GM12878 (cell line): Measurements from ENCODE around the gene TAF4. TPM values are rescaled to one million over a fixed set of nuclear protein-coding genes. Genes with fewer than 3 reads are reported as not detected.

Experiments
- ATAC-seq: fragments of 200-7000 bp; cut with Tn5 transposase; 3 replicates; pipeline ENCODE4 v1.9.1; 2020; ENCODE audit warnings: mild to moderate bottlenecking, moderate library complexity
- BruUV-seq: library from RNA; stranded (reverse); fragments of 400-500 nt; replicated peaks from 2 replicates; lab custom pipeline; 2021; lab: Mats Ljungman, UMichigan
- CTCF ChIA-PET: fragments of 300-600 bp; sonication (Branson Sonifier 250); formaldehyde crosslinking; extraction: SDS; loops from one replicate; lab custom pipeline; 2021; ENCODE audit warnings: inconsistent platforms; lab: Yijun Ruan, JAX
- POLR2A ChIA-PET: fragments of 350-600 bp; formaldehyde crosslinking; extraction: SDS; loops from one replicate; lab custom pipeline; 2021; ENCODE audit warnings: inconsistent platforms; lab: Charles Lee
- RAD21 ChIA-PET: fragments of 300-600 bp; sonication (Branson Sonifier 250); formaldehyde crosslinking; loops from one replicate; lab custom pipeline; 2023; ENCODE audit warnings: antibody characterized with exemption; ENCODE audit not compliant: unreplicated experiment; lab: Charles Lee
- SMC1A ChIA-PET: fragments of 300-600 bp; sonication (Branson Sonifier 250); formaldehyde crosslinking; loops from one replicate; lab custom pipeline; 2023; ENCODE audit not compliant: unreplicated experiment, uncharacterized antibody; lab: Charles Lee
- DNase-seq: peaks from one replicate; pipeline ENCODE4 v3.0.0-alpha.2; 2011; ENCODE audit warnings: low read depth, low spot score
- FAIRE-seq: peaks from 3 replicates; lab custom pipeline; 2011; peaks lifted over from hg19 to GRCh38; lab: Jason Lieb, UNC
- H2AFZ ChIP-seq: 2 replicates; pipeline ENCODE4 v1.6.0; 2011; ENCODE audit warnings: low read depth, low read length, control low read depth; ENCODE audit not compliant: control insufficient read depth
- H3K27ac ChIP-seq: 2 replicates; pipeline ENCODE4 v1.5.1; 2011; ENCODE audit warnings: control low read depth; ENCODE audit not compliant: control insufficient read depth, insufficient read depth
- H3K27me3 ChIP-seq, 2 experiments: replicated peaks in 1 of 2; 2 replicates each; pipeline versions ENCODE4 v1.6.0 to v1.6.1; 2011; ENCODE audit warnings: low read length in 1 of 2; ENCODE audit not compliant: control insufficient read depth in 2 of 2, insufficient read depth in 2 of 2
- H3K36me3 ChIP-seq, 2 experiments: 2 replicates each; pipeline ENCODE4 v1.5.1; 2011; ENCODE audit warnings: low read length in 1 of 2; ENCODE audit not compliant: control insufficient read depth in 2 of 2, insufficient read depth in 2 of 2
- H3K4me1 ChIP-seq: 2 replicates; pipeline ENCODE4 v1.6.1; 2011; ENCODE audit warnings: mild to moderate bottlenecking, low read length, moderate library complexity, mixed read lengths; ENCODE audit not compliant: control insufficient read depth, insufficient read depth
- H3K4me2 ChIP-seq: 2 replicates; pipeline ENCODE4 v1.6.0; 2011; ENCODE audit warnings: control low read depth; ENCODE audit not compliant: control insufficient read depth, insufficient read depth
- H3K4me3 ChIP-seq: fragments of 200-600 bp; sonication (generic); 2 replicates; pipeline ENCODE4 v1.5.1; 2016
- H3K79me2 ChIP-seq: 2 replicates; pipeline ENCODE4 v1.6.0; 2011; ENCODE audit warnings: low read length; ENCODE audit not compliant: control insufficient read depth, insufficient read depth
- H3K9ac ChIP-seq: 2 replicates; pipeline ENCODE4 v1.8.0; 2011; ENCODE audit warnings: low read length, control low read depth, mixed read lengths; ENCODE audit not compliant: control insufficient read depth, insufficient read depth
- H3K9me3 ChIP-seq: replicated peaks from 3 replicates; pipeline ENCODE4 v1.5.1; 2011; ENCODE audit warnings: mild to moderate bottlenecking, low read length; ENCODE audit not compliant: control insufficient read depth, insufficient read depth
- H4K20me1 ChIP-seq: 2 replicates; pipeline ENCODE4 v1.6.0; 2011; ENCODE audit not compliant: control insufficient read depth, insufficient read depth
- CBFB ChIP-seq: IDR thresholded peaks from 2 replicates; pipeline ENCODE4 v1.6.1; 2016; ENCODE audit warnings: antibody characterized with exemption, low read depth
- EED ChIP-seq: sonication (generic); IDR thresholded peaks from 2 replicates; pipeline ENCODE4 v1.6.1; 2016; ENCODE audit warnings: antibody characterized with exemption, low read depth
- EP300 ChIP-seq, 2 experiments: fragments of 150-350 bp in 1 of 2; IDR thresholded peaks; 2 replicates each; pipeline ENCODE4 v1.6.1; 2011 to 2012; ENCODE audit warnings: low read depth in 2 of 2, low read length in 2 of 2, borderline replicate concordance in 1 of 2, improper control_type of control experiment in 1 of 2, inconsistent platforms in 1 of 2; ENCODE audit not compliant: control insufficient read depth in 1 of 2
- ETV6 ChIP-seq, 2 experiments: fragments of 450-650 bp in 1 of 2; IDR thresholded peaks in 1 of 2; conservative IDR thresholded peaks in 1 of 2; 2 replicates each; pipeline ENCODE4 v1.6.1; 2014; ENCODE audit warnings: antibody characterized with exemption in 1 of 2, borderline replicate concordance in 1 of 2, low read depth in 1 of 2, mild to moderate bottlenecking in 1 of 2, moderate library complexity in 1 of 2
- JUNB ChIP-seq: IDR thresholded peaks from 2 replicates; pipeline ENCODE4 v1.6.1; 2016; ENCODE audit warnings: antibody characterized with exemption, mild to moderate bottlenecking
- MXI1 ChIP-seq: fragments of 150-350 bp; IDR thresholded peaks from 2 replicates; pipeline ENCODE4 v1.6.1; 2011; ENCODE audit warnings: low read depth, mild to moderate bottlenecking, inconsistent platforms, low read length, improper control_type of control experiment
- NR2C1 ChIP-seq: fragments of 450-650 bp; IDR thresholded peaks from 2 replicates; pipeline ENCODE4 v1.6.1; 2017; ENCODE audit warnings: antibody characterized with exemption, mild to moderate bottlenecking, moderate library complexity
- POLR2AphosphoS5 ChIP-seq: IDR thresholded peaks from 2 replicates; pipeline ENCODE4 v1.6.1; 2011; ENCODE audit warnings: mild to moderate bottlenecking, low read length, inconsistent platforms
- RUNX3 ChIP-seq: IDR thresholded peaks from 2 replicates; pipeline ENCODE4 v1.6.1; 2012; ENCODE audit warnings: low read length, inconsistent platforms
- SIN3A ChIP-seq: IDR thresholded peaks from 2 replicates; pipeline ENCODE4 v1.6.1; 2012; ENCODE audit warnings: low read depth, low read length, improper control_type of control experiment
- SREBF2 ChIP-seq: IDR thresholded peaks from 2 replicates; pipeline ENCODE4 v1.6.1; 2012; ENCODE audit warnings: mild to moderate bottlenecking, low read length
- SRF ChIP-seq, 2 experiments: IDR thresholded peaks; 2 replicates each; pipeline ENCODE4 v1.6.1; 2011; ENCODE audit warnings: low read depth in 2 of 2, low read length in 2 of 2, mild to moderate bottlenecking in 1 of 2, moderate library complexity in 1 of 2
- ZBTB11 ChIP-seq: fragments of 450-650 bp; formaldehyde crosslinking; IDR thresholded peaks from 2 replicates; pipeline ENCODE4 v1.5.0; 2022; ENCODE audit warnings: mild to moderate bottlenecking, missing genetic modification characterization
- WGBS: methylation state at CpG from one replicate; pipeline ENCODE4 v1.1.6; 2016; ENCODE audit warnings: low lambda C conversion rate; ENCODE audit not compliant: insufficient replicate concordance, insufficient coverage; ENCODE audit errors: missing lambda C conversion rate; 5-methylcytosine and 5-hydroxymethylcytosine counted together
- in situ Hi-C: fragments of 300-500 bp; cut with MboI; formaldehyde crosslinking; loops from 9 replicates; pipeline ENCODE4 v1.14.3; 2018; ENCODE audit warnings: mixed read lengths
- intact Hi-C: fragments of 100-400 bp; cut with micrococcal nuclease; formaldehyde crosslinking; loops from one replicate; pipeline ENCODE4 v1.14.2; 2022; ENCODE audit not compliant: unreplicated experiment
- polyA plus RNA-seq, 11 experiments: library from polyadenylated mRNA; depleted of rRNA in 4 of 11; unstranded in 6 of 11; stranded (reverse) in 5 of 11; fragments of >200 nt; fragmentation: Nextera tagmentation in 4 of 11; fragmentation: Illumina TruSeq in 1 of 11; extraction: Ambion mirVana in 4 of 11; extraction: Trizol in 1 of 11; gene quantifications; 1 replicate in 1 of 11; 2 replicates in 10 of 11; pipeline versions ENCODE4 v1.2.1 to v1.2.3, GENCODE V29; 2011 to 2016; ENCODE audit warnings: inconsistent platforms in 2 of 11, missing spikeins in 2 of 11, low read depth in 1 of 11
- total RNA-seq, 4 experiments: library from RNA; depleted of rRNA in 3 of 4; stranded (reverse); fragments of >200 nt in 3 of 4; fragmentation: Illumina TruSeq in 1 of 4; extraction: Trizol in 1 of 4; gene quantifications; 2 replicates each; pipeline versions ENCODE4 v1.2.1 to v1.2.3, GENCODE V29; 2013 to 2021

The TAF4 gene
- total and polyA plus RNA-seq, 10 of the 15 experiments (the other 5 are each of a cell fraction or from before 2014, with no cell fraction given) = 0.39 to 16.9 (median 3.4) TPM

GRCh38 chr20:62051144-62051543 is 14.5 kb downstream of the TAF4 start (continued):
- no peak for TF ChIP-seq ZBTB11 (CRISPR knock-in tag)

- H3K27me3 ChIP-seq = no peaks in the 10 kb centered on the region
- H3K4me3 ChIP-seq = no peak overlapping the region
- intact Hi-C loops (no loop called here), in situ Hi-C loops (no loop called here)
- DNase-seq (no peak), ATAC-seq (no peak), FAIRE-seq (no peak)
- H3K36me3 ChIP-seq = peaks cover 0 to 4% of the 10 kb centered on the region in 2 experiments; a peak in 2 of 4 replicates
- no peak overlapping the region for H2AFZ ChIP-seq
- H3K4me1 ChIP-seq = no peaks in the 10 kb centered on the region
- ChIA-PET CTCF (no interaction called here), RAD21 (no interaction called here), POLR2A (no interaction called here), SMC1A (no interaction called here)
- H3K79me2 ChIP-seq = peaks cover 2% of the 10 kb centered on the region
- no peak overlapping the region for H3K27ac ChIP-seq
- BruUV-seq = no TSS peak
- WGBS = 74% methylated on average over 18 of the region's 18 CpGs
- no peak overlapping the region for H3K9ac ChIP-seq
- no peak overlapping the region for H3K4me2 ChIP-seq
- H3K9me3 ChIP-seq = no peaks in the 10 kb centered on the region; the same call in 2 of the 3 replicates
- no peaks in the 10 kb centered on the region for H4K20me1 ChIP-seq
- TF ChIP-seq SRF (IDR thresholded peaks at IDR 0.05; ENCODE audit: low read depth in 2 of 2, low read length in 2 of 2) (no peak), JUNB (no peak), EP300 (IDR thresholded peaks at IDR 0.05; ENCODE audit: borderline replicate concordance in 1 of 2, control insufficient read depth in 1 of 2, low read depth in 2 of 2, low read length in 2 of 2) (no peak), EED (no peak), CBFB (no peak), MXI1 (no peak), SIN3A (no peak), ZBTB11 (CRISPR knock-in tag) (no peak), ETV6 (conservative IDR thresholded peaks at IDR 0.05 in 1 of 2, IDR thresholded peaks at IDR 0.05 in 1 of 2; ENCODE audit: borderline replicate concordance in 1 of 2, low read depth in 1 of 2) (no peak), SREBF2 (no peak), NR2C1 (no peak), POLR2AphosphoS5 (no peak), RUNX3 (no peak)
Measured at GRCh38 chr20:62050166-62051120, 15.2 kb downstream of the TAF4 start.
